SU-DHL-6 (cell line): ENCODE results near the gene GMDS.

Experiments used
- H2AFZ ChIP-seq: fragments of 200-600 bp; sonication (generic); 2 replicates; pipeline ENCODE4 v1.6.1; 2014; ENCODE audit warnings: low read depth, mild to moderate bottlenecking, moderate library complexity, mixed read lengths, antibody characterized with exemption, low read length; ENCODE audit not compliant: severe bottlenecking
- H3F3A ChIP-seq: fragments of 200-600 bp; shearing (Covaris generic); 2 replicates; pipeline ENCODE4 v1.6.0; 2016; ENCODE audit warnings: antibody characterized with exemption, mild to moderate bottlenecking; ENCODE audit not compliant: insufficient read depth
- H3K27ac ChIP-seq: fragments of 200-600 bp; sonication (generic); 2 replicates; pipeline ENCODE4 v1.5.1; 2016; ENCODE audit warnings: low read depth, mild to moderate bottlenecking, low read length, moderate library complexity, mixed read lengths
- H3K27me3 ChIP-seq: fragments of 200-600 bp; sonication (generic), shearing (Covaris generic); 2 replicates; pipeline ENCODE4 v1.6.0; 2014; ENCODE audit warnings: mild to moderate bottlenecking, low read length
- H3K36me3 ChIP-seq: fragments of 200-600 bp; sonication (generic); 2 replicates; pipeline ENCODE4 v1.6.1; 2014; ENCODE audit warnings: mild to moderate bottlenecking, low read length, mixed read lengths
- H3K4me2 ChIP-seq: fragments of 300-600, 200-600 bp; shearing (Covaris generic), sonication (generic); 2 replicates; pipeline ENCODE4 v1.6.0; 2014; ENCODE audit warnings: low read length, low read depth, mild to moderate bottlenecking; ENCODE audit not compliant: poor library complexity, severe bottlenecking
- H3K4me3 ChIP-seq: fragments of 200-600 bp; sonication (generic); 2 replicates; pipeline ENCODE4 v1.5.1; 2014; ENCODE audit warnings: antibody characterized with exemption, low read length, mild to moderate bottlenecking, mixed read lengths; ENCODE audit not compliant: insufficient read depth, poor library complexity, severe bottlenecking
- H3K79me2 ChIP-seq: fragments of 200-600 bp; sonication (generic); 2 replicates; pipeline ENCODE4 v1.6.1; 2014; ENCODE audit warnings: mild to moderate bottlenecking, low read length, moderate library complexity; ENCODE audit not compliant: insufficient read depth
- H3K9ac ChIP-seq: fragments of 200-600 bp; sonication (generic); 2 replicates; pipeline ENCODE4 v1.7.0; 2014; ENCODE audit warnings: mild to moderate bottlenecking, low read length
- H3K9me2 ChIP-seq: fragments of 200-600 bp; sonication (generic); replicated peaks from 2 replicates; pipeline ENCODE4 v1.6.1; 2014; ENCODE audit warnings: low read length; ENCODE audit not compliant: insufficient read depth
- H3K9me3 ChIP-seq: fragments of 200-600 bp; sonication (generic); 2 replicates; pipeline ENCODE4 v1.6.1; 2014; ENCODE audit warnings: low read length, mixed read lengths; ENCODE audit not compliant: insufficient read depth
- H4K20me1 ChIP-seq: fragments of 200-600 bp; sonication (generic); 2 replicates; pipeline ENCODE4 v1.6.1; 2014; ENCODE audit warnings: low read depth, mild to moderate bottlenecking, antibody characterized with exemption, low read length, moderate library complexity, mixed read lengths
- CTCF ChIP-seq: fragments of 200-600 bp; sonication (generic); IDR thresholded peaks from one replicate; pipeline ENCODE4 v1.5.1; 2017; ENCODE audit warnings: antibody characterized with exemption, mild to moderate bottlenecking, low read length, moderate library complexity; ENCODE audit not compliant: insufficient read depth, poor library complexity, severe bottlenecking
- EZH2phosphoT487 ChIP-seq: fragments of 200-600 bp; sonication (generic), shearing (Covaris generic); conservative IDR thresholded peaks from 2 replicates; pipeline ENCODE4 v1.6.1; 2018; ENCODE audit warnings: mild to moderate bottlenecking, antibody characterized with exemption, low read length, moderate library complexity, mixed read lengths

GMDS gene

DNA sequence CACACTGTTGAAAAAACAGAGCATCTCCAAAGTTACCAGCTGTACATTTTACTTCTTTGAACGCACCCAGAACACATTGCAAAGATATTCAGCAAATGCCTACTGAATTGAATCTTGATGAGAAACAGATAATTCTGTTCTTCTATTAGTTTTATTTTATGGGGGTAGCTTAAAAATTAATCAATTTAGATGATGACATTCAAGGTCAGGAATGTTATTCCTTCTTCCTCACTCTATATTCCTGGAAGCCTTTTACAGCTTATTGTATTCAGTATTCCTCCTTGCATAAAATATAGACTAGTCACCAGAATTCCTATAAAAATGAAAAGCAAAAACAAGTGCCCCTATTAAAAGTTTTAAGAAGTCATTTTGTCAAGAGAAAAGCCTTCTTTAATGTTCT is 21.4 kb upstream of the GMDS start:
- Histone ChIP-seq H3K27ac (no peak overlapping the region), H3K27me3 (no peaks in the 10 kb centered on the region), H4K20me1 (no peaks in the 10 kb centered on the region), H3K79me2 (no peaks in the 10 kb centered on the region), H3F3A (no peaks in the 10 kb centered on the region), H3K4me3 (no peak overlapping the region), H2AFZ (no peak overlapping the region), H3K9me2 (no peaks in the 10 kb centered on the region), H3K9me3 (no peaks in the 10 kb centered on the region), H3K9ac (no peak overlapping the region), H3K36me3 (no peaks in the 10 kb centered on the region), H3K4me2 (no peak overlapping the region)
- TF ChIP-seq CTCF (no peak), EZH2phosphoT487 (no peak)

DNA sequence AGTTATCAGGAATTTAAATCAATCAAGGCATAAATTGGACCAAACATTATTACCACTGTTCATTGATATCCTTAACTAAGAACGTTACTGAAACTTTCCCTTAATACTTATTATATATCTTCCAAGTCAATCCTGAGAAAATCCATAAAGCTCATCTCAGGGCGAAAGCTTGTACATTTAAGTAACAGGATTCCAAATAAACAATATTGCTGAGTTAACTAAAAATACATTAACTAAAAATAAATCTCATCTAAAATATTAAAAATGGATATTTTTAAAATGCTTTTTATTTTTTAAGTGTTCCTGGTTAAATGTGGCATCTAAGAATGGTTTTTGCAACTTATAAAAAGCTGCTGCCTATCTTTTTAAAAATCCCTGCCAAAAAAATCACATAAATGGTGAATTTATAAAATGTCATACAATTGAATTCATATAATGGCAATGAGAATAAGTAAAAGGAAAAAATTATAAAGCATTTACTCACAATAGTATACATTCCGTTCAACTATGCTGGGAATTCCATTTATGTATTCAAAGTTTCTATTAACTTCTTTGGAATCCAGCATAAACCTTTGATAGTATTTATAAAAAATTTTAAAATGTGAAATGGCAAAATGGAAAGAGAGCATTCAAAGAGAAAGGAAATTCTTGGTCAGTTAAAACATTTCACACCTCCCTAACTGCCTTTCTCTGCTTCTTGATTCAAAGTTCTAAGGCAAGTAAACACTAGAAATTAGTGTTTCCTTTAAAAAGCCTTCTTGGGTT is 20.8 kb upstream of the GMDS start:
- Histone ChIP-seq H3K36me3 (no peaks in the 10 kb centered on the region), H2AFZ (no peak overlapping the region), H3K27me3 (no peaks in the 10 kb centered on the region), H3K9me3 (no peaks in the 10 kb centered on the region), H3K4me3 (no peak overlapping the region), H3K27ac (no peak overlapping the region), H3F3A (no peaks in the 10 kb centered on the region), H3K79me2 (no peaks in the 10 kb centered on the region), H3K4me2 (no peak overlapping the region), H4K20me1 (no peaks in the 10 kb centered on the region), H3K9me2 (no peaks in the 10 kb centered on the region), H3K9ac (no peak overlapping the region)
- no peak for TF ChIP-seq CTCF

GRCh38 chr6:2264932-2265331 is 19.5 kb upstream of the GMDS start:
- H3K4me2 ChIP-seq: no peak overlapping the region
- no peak overlapping the region for H3K9ac ChIP-seq
- no peaks in the 10 kb centered on the region for H3K27me3 ChIP-seq
- no peak for TF ChIP-seq EZH2phosphoT487
- TF ChIP-seq CTCF: no peak
- H3K4me3 ChIP-seq: no peak overlapping the region
- no peaks in the 10 kb centered on the region for H3K9me2 ChIP-seq
- H3K36me3 ChIP-seq: no peaks in the 10 kb centered on the region
- H4K20me1 ChIP-seq: no peaks in the 10 kb centered on the region
- H3K27ac ChIP-seq: no peak overlapping the region
- no peaks in the 10 kb centered on the region for H3K79me2 ChIP-seq
- no peak overlapping the region for H2AFZ ChIP-seq
- no peaks in the 10 kb centered on the region for H3F3A ChIP-seq
- H3K9me3 ChIP-seq: no peaks in the 10 kb centered on the region
